ENCODE data around the gene SETD1A. TPM values are rescaled to one million over a fixed set of nuclear protein-coding genes. Genes with fewer than 3 reads are reported as not detected.

The SETD1A gene
- polyA plus RNA-seq, 1 donor (not counting 4 experiments of a cell fraction or from before 2014, with no cell fraction given) = 1.1 TPM

- no peaks in the 10 kb centered on the region for H3K9me3 ChIP-seq (ENCODE audit: control insufficient read depth, low read depth, low read length)
- TF ChIP-seq CTCF (optimal IDR thresholded peaks at IDR 0.05 in 1 of 3, IDR thresholded peaks at IDR 0.05 in 1 of 3, conservative IDR thresholded peaks at IDR 0.05 in 1 of 3; ENCODE audit: extremely low read depth in 1 of 3, insufficient read depth in 2 of 3, low read length in 3 of 3) = peak in 2 of 3 experiments; percentile 26 to 48
- TF ChIP-seq EZH2 (IDR thresholded peaks at IDR 0.05; ENCODE audit: low read length) = no peak
- FAIRE-seq = no peak
- H3K4me1 ChIP-seq (ENCODE audit: control insufficient read depth, extremely low read depth, insufficient read depth, low read length) = peaks cover 12% of the 10 kb centered on the region
- H3K79me2 ChIP-seq (ENCODE audit: control insufficient read depth, insufficient read depth, low read length) = peaks cover 24% of the 10 kb centered on the region
- peak overlapping the region; percentile 82 for H2AFZ ChIP-seq (ENCODE audit: control insufficient read depth, low read length)
- H3K9ac ChIP-seq (ENCODE audit: control insufficient read depth, extremely low read depth, insufficient read depth, low read length) = peak overlapping the region; percentile 99
- no peaks in the 10 kb centered on the region for H3K9me1 ChIP-seq (ENCODE audit: control insufficient read depth, extremely low read depth, insufficient read depth, low read length)
- dilution Hi-C loops (cut with MboI; ENCODE audit: extremely low pct_ligation_motif_present, low sequenced_read_pairs) = no loop called here
- H3K4me3 ChIP-seq (ENCODE audit: control insufficient read depth in 2 of 3, extremely low read depth in 1 of 3, insufficient read depth in 2 of 3, low read depth in 1 of 3, low read length in 3 of 3) = peak overlapping the region; percentile 79 to 89 (median 85)
- no peaks in the 10 kb centered on the region for H3K27me3 ChIP-seq (ENCODE audit: control insufficient read depth, extremely low read depth, insufficient read depth, low read length)
- peak overlapping the region; percentile 97 for H3K27ac ChIP-seq (ENCODE audit: control insufficient read depth, insufficient read depth, low read length)
- peaks cover 2% of the 10 kb centered on the region for H4K20me1 ChIP-seq (ENCODE audit: control insufficient read depth, extremely low read depth, insufficient read depth, low read length)
- peaks cover 19 to 27% of the 10 kb centered on the region in 2 experiments for H3K36me3 ChIP-seq (ENCODE audit: control insufficient read depth in 2 of 2, extremely low read depth in 1 of 2, insufficient read depth in 2 of 2, low read length in 2 of 2)
- no peak for DNase-seq (ENCODE audit: low read depth, low spot score)
- peak overlapping the region; percentile 90 for H3K4me2 ChIP-seq (ENCODE audit: control insufficient read depth, extremely low read depth, insufficient read depth, low read depth, low read length)
These were observed 726 bp upstream of the SETD1A start for GRCh38 chr16:30956601-30957455.

DNA sequence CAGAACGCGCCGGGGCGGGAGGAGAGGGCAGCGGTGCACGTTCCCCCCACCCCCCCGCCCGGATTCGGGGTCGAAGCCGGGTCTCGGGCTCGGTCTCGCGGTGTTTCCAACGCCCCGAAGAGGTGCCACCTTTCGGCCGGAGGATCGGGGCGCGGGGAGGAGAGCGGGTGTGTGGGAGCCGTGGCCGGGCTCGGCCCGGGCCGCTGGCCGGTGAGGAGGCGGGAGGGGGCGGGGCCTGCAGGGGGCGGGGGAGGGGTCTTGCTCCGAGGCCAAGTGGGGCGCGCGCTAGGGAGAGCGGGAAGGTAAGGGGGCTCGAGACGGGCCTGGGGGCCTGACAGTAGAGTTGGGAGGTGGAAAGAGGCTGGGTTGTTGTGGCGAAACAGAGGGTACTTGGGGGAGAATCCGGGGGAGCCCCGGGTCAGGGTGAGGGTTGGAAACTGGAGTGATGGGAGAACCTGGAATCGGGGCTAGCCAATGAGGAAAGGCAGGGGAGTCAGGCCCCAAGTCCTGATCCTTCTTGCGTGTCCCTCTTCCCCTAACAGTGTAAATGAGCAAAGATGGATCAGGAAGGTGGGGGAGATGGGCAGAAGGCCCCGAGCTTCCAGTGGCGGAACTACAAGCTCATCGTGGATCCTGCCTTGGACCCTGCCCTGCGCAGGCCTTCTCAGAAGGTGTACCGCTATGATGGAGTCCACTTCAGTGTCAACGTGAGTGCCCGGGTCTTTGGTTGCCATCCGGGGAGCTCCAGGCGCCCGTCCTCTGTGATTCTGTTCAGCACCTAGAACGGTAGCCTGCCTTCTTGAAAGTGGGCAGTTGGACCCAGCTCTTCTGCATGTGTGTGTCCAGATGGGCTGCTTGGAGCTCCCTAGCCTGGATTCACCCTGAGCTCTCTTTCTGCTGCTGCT is 873 bp downstream of the SETD1A start:
- Histone ChIP-seq H3K4me2 (ENCODE audit: control insufficient read depth, extremely low read depth, insufficient read depth, low read depth, low read length) (peak overlapping the region; percentile 67), H3K9ac (ENCODE audit: control insufficient read depth, extremely low read depth, insufficient read depth, low read length) (peak overlapping the region; percentile 99), H3K4me3 (ENCODE audit: control insufficient read depth in 2 of 3, extremely low read depth in 1 of 3, insufficient read depth in 2 of 3, low read depth in 1 of 3, low read length in 3 of 3) (peak overlapping the region; percentile 66 to 80 (median 79)), H3K9me1 (ENCODE audit: control insufficient read depth, extremely low read depth, insufficient read depth, low read length) (no peaks in the 10 kb centered on the region), H3K4me1 (ENCODE audit: control insufficient read depth, extremely low read depth, insufficient read depth, low read length) (peaks cover 12% of the 10 kb centered on the region), H3K79me2 (ENCODE audit: control insufficient read depth, insufficient read depth, low read length) (peaks cover 24% of the 10 kb centered on the region), H3K36me3 (ENCODE audit: control insufficient read depth in 2 of 2, extremely low read depth in 1 of 2, insufficient read depth in 2 of 2, low read length in 2 of 2) (peaks cover 24 to 35% of the 10 kb centered on the region in 2 experiments), H2AFZ (ENCODE audit: control insufficient read depth, low read length) (no peak overlapping the region), H3K27me3 (ENCODE audit: control insufficient read depth, extremely low read depth, insufficient read depth, low read length) (no peaks in the 10 kb centered on the region), H4K20me1 (ENCODE audit: control insufficient read depth, extremely low read depth, insufficient read depth, low read length) (peaks cover 2% of the 10 kb centered on the region), H3K9me3 (ENCODE audit: control insufficient read depth, low read depth, low read length) (no peaks in the 10 kb centered on the region), H3K27ac (ENCODE audit: control insufficient read depth, insufficient read depth, low read length) (peak overlapping the region; percentile 51)
- no peak for TF ChIP-seq CTCF (optimal IDR thresholded peaks at IDR 0.05 in 1 of 3, IDR thresholded peaks at IDR 0.05 in 1 of 3, conservative IDR thresholded peaks at IDR 0.05 in 1 of 3; ENCODE audit: extremely low read depth in 1 of 3, insufficient read depth in 2 of 3, low read length in 3 of 3)
- no peak for TF ChIP-seq EZH2 (IDR thresholded peaks at IDR 0.05; ENCODE audit: low read length)
- DNase-seq (ENCODE audit: low read depth, low spot score) (no peak), FAIRE-seq (no peak)
- dilution Hi-C loops (cut with MboI; ENCODE audit: extremely low pct_ligation_motif_present, low sequenced_read_pairs) = no loop called here

Data from keratinocyte (primary cell).